Kidney glomerular epithelial cell (primary cell): ENCODE measurements around the gene SNCAIP.

Source experiments
- DNase-seq: peaks from one replicate; lab custom pipeline; 2025; lab: John Stamatoyannopoulos, UW

Gene SNCAIP

GRCh38 chr5:122400341-122400740, 88.3 kb downstream of the SNCAIP start:
- DNase-seq, result no peak

DNA sequence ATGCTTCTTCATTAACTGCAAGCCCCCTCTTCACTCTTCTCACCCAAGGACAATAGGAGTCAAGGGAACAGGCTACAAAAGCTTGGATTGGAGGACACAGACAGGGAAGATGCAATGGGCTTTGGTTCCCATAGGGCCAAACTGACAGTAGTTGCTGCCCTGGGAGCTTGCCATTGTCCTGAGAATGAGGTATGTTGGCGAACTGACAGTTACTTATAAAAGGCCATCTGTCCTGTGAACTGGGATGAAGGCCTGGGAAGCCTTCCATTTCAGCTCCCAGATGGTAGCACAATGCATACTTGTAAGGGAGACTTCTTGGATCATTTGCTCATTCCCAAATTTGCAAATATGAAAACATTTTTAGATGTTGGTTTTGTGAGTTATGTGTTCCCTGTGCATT, 88.9 kb downstream of the SNCAIP start:
- no peak for DNase-seq

- DNase-seq, result no peak
Observed at GRCh38 chr5:122401976-122402725, 90.1 kb downstream of the SNCAIP start.

- DNase-seq, result no peak
Observed at GRCh38 chr5:122402955-122403685, 91.1 kb downstream of the SNCAIP start.

DNA sequence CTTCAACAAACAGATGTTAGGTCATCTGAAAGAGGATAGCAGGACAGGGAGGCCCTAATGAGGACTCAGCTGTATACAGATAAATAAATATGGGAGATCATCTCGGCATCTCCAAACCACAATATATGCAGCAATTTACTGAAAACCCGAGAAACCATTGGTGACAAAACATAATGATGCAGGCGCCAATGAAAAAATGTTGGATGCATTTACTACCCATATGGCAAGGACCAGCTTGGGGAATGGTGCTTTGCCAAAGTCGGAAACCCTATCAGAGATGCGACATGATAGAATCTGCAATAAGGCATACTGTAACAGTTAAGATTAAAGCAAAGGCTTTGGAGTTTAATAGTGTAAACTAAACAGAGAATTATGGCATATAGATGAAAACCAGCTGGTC, 92.0 kb downstream of the SNCAIP start:
- no peak for DNase-seq

GRCh38 chr5:122404653-122405362, 92.8 kb downstream of the SNCAIP start:
- no peak for DNase-seq

- DNase-seq, result no peak
Observed at GRCh38 chr5:122405751-122406150, 93.7 kb downstream of the SNCAIP start.

GRCh38 chr5:122406181-122406580, 94.1 kb downstream of the SNCAIP start:
- DNase-seq, result no peak

- DNase-seq, result no peak
Observed at GRCh38 chr5:122408592-122409224, 96.7 kb downstream of the SNCAIP start.

GRCh38 chr5:122412966-122413365, 100.9 kb downstream of the SNCAIP start:
- DNase-seq, result no peak

DNA sequence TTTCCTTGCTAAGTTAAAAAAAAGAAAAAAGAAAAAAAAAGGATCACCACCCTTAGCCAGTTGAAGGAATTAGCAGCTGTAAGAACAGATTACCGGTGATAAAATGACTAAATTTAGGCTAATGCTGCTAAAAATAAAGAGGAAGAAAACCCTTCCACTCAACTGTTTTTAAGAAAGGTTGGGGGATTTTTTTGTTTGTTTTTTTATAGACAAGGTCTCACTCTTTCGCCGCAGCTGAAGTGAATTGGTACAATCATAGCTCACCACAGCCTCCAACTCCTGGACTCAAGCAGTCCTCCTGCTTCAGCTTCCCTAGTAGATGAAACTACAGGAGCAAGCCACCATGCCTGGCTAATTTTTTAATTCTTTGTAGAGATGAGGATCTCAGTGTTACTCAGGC, 101.7 kb downstream of the SNCAIP start:
- no peak for DNase-seq

DNA sequence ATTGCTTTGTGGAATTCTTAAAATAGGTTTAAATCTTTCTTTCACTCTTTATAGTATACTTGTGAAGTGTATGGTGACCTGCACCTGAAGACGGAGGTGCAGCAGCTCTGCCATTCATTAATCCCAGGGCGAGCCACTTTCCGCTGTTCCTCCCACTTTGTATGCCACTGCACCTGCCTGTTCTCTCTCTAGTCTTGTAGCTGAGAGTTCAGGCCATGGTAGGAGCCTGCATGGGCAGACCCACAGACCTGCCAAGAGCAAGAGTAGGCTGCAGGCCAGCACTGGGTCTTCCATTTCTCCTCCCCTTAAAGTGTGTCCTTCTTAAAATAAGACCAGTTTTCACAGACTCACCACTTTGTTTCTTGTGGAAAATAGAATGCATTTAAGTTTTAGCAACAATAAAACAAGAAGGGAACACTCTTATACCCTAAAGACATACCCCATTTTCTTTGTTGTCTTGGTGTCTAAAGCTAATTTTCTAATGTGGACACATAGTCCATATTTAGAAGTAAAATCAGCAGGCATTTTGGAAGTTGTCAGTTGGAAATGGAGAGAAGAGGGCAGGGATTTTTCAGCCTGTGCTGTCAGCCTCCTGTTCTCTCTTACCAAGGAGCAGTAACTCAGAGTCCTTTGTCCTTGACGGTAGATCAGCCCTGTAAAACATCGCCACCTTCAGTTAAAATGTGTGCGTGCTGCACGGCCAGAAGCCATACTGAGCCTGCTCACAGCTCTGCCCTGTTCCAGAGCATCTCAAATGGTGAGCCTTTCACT, 103.2 kb downstream of the SNCAIP start:
- peak; percentile 54 for DNase-seq

DNA sequence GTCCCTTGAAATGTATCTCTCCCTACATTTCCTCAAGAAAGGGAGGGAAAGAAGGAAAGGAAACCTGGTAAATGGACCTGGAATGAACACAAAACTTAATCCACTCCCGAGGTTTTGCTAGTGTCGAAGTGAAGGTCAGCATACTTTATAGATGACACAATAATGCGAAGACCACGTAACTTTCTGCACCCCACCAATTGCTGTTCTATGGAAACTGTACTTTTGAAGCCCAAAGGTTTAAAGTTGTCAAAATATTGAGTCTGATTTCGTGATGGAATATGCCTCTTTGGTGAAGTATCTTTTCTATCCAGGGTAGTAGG, 103.7 kb downstream of the SNCAIP start:
- DNase-seq, result no peak

DNA sequence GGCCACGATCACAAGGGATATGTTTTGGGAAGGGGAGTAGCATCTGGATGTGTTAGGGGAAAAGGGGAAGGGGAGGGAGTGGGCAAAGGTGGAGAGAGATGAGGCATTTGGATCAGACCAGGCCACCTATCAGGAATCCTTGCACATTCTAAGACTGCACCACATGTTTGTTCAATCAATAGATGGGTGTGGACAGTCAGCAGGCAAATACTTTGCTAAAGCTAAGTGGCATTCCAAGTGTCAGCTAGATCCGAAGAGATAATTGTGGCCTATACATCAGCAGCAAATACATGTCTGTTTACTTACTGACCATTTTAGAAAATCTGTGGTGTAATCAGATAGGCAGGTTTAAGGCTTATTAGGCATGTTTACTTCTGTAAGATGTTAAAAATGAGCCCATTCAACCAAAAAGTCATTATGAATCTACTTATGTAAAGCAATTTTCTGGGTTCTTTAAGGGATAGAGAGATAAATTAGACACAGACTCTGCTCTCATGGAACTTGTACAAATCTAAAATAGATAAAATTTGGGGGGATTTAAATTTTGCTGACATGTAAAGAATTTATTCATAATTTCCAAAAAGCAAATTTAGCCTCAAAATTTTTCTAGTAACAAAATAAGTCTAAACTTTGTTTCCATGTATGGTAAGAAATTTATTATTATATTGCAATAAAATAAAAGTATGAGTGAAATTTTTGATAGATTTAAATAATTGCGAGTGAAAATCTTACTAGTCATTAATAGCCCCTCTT, 107.3 kb downstream of the SNCAIP start:
- no peak for DNase-seq

GRCh38 chr5:122420091-122420490, 108.1 kb downstream of the SNCAIP start:
- DNase-seq, result no peak

DNA sequence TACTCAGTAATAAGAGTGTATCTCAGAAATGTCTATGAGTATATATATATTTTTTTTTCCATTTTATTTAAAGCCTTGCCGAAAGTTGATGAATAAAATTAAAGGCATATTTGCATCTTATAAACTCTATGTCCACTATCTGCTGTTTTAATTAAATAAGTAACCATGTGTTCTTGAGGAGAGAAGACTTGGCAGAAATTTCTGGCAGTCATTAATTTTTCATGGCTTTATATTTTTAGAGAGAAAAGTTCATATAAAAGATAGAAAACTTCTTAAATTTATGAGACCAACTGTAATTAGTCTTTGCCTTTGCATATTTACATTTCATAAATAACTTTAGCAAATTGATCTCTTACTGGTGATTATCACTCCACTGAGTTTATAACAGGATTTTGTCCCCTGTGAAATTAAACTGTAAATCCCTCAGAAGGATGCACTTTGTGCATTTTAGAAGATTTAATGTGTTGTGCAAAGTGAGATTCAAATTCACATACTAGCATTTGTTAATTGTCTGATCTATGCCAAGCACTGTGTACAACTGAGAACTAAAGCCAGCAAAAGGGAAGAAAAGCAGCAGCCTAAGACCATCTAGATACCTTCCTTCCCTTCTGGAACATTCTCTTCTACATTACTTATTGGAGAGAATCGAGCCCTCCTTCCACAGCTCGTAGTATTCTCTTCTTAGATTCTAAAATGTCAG, 108.7 kb downstream of the SNCAIP start:
- no peak for DNase-seq

DNA sequence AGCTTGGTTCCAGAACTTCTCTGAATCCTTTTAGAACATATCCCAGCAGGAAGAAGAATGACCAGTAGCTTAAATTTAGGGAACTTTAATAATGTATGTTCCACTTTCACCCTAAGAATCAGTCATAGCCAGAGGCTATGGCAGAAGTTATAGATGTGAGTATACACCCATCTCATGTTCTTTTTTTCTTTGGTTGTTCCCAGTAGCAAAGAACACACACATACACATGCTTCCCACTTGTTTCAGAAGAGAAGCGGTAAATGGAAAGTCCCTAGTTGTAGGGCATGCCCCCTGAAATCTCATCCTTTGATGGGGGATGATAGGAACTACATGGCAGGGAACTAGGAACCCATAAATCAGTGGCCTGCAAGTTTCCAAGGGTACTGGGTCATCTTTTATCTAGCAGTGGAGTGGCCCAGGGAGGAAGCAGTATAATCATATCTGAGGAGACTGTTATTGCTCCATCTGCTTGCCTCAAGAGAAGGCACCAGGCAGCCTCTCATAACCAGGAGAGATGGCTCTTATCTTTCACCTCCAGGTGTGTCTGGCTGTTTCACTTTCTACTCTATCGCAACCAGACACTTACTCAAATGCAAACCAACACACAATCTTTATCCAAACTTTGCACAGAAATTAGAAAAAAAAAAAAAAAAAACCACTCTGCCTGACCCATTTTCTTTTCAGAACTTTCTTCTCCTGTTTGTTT, 109.5 kb downstream of the SNCAIP start:
- DNase-seq, result no peak

DNA sequence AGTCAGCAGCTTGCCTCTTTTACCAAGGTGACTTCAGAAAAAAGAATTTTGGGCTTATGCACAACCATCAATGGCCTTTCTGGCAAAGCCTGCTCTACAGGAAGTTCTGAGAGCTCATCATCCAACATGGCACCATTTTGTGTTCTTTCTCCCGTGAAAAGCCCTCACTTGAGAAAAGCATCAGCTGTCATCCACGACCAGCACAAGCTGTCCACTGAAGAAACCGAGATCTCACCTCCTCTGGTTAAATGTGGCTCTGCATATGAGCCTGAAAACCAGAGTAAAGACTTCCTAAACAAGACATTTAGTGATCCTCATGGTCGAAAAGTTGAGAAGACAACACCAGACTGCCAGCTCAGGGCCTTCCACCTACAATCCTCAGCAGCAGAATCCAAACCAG, 111.2 kb downstream of the SNCAIP start:
- DNase-seq, result no peak

GRCh38 chr5:122424132-122424531, 112.1 kb downstream of the SNCAIP start:
- DNase-seq, result no peak

DNA sequence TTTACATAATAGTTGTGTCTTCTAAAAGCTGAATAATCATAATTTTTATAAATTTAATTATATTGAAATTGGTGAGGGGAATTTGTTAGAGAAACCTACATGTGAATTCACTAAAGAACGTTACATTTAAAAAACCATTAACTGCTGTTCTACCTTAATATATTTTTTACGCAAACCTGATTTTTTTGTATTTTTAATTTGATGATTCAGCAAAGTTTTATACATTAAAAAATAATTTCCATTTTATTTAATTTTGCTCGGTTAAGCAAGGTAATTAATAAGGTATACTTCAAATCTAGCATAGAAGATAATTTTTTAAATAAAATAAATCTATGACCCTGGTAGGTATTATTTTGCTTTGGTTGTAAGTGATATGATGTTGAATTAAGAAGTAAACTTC, 114.3 kb downstream of the SNCAIP start:
- no peak for DNase-seq
